Activated B cell treated with CpG ODN at 0.5 μM for 24 hours (primary cell): ENCODE results near the gene DNAJC7. TPM values are rescaled to one million over a fixed set of nuclear protein-coding genes. Genes with fewer than 3 reads are reported as not detected.

Experiments
- ATAC-seq: fragments of 200-7000 bp; cut with Tn5 transposase; one replicate; pipeline ENCODE4 v1.10.0; 2021; ENCODE audit warnings: low read depth, mild to moderate bottlenecking, moderate library complexity
- CTCF ChIA-PET: fragments of 350-600 bp; sonication (Branson Sonifier 250); formaldehyde crosslinking; loops from one replicate; lab custom pipeline; 2021; ENCODE audit warnings: antibody characterized with exemption; lab: Charles Lee
- POLR2A ChIA-PET: fragments of 350-600 bp; sonication (Branson Sonifier 250); formaldehyde crosslinking; loops from one replicate; lab custom pipeline; 2021; ENCODE audit warnings: antibody characterized with exemption; lab: Charles Lee
- DNase-seq: peaks from one replicate; pipeline ENCODE4 v3.0.0; 2022
- H3K27ac Mint-ChIP-seq: one replicate; pipeline ENCODE4 v1.8.0; 2020; ENCODE audit warnings: mixed read lengths
- H3K27me3 Mint-ChIP-seq: one replicate; pipeline ENCODE4 v1.8.0; 2021; ENCODE audit warnings: mixed read lengths
- H3K36me3 Mint-ChIP-seq: one replicate; pipeline ENCODE4 v1.8.0; 2021; ENCODE audit warnings: low read depth, mixed read lengths
- H3K4me1 Mint-ChIP-seq: one replicate; pipeline ENCODE4 v1.8.0; 2021; ENCODE audit warnings: mixed read lengths
- H3K4me3 Mint-ChIP-seq: one replicate; pipeline ENCODE4 v1.8.0; 2020; ENCODE audit warnings: mild to moderate bottlenecking, mixed read lengths
- H3K9me3 Mint-ChIP-seq: one replicate; pipeline ENCODE4 v1.8.0; 2020; ENCODE audit warnings: mixed read lengths
- intact Hi-C: fragments of 100-400 bp; cut with micrococcal nuclease; formaldehyde crosslinking; loops from one replicate; pipeline ENCODE4 v1.15.1; 2024
- total RNA-seq: library from RNA; stranded (reverse); gene quantifications from 2 replicates; pipeline ENCODE4 v1.2.3, GENCODE V29; 2022
- TF ChIP-seq, protein P1 (sequence below): fragments of 200-600 bp; IDR thresholded peaks from one replicate; pipeline ENCODE4 v1.8.0; 2022; ENCODE audit warnings: antibody characterized with exemption, mild to moderate bottlenecking

DNAJC7 gene
- total RNA-seq, 1 donor from 2014 or later, result 152 TPM

- ChIA-PET CTCF (no interaction called here), POLR2A (no interaction called here)
- DNase-seq (no peak), ATAC-seq (no peak)
- no peaks in the 10 kb centered on the region for H3K36me3 Mint-ChIP-seq
- no peaks in the 10 kb centered on the region for H3K9me3 Mint-ChIP-seq
- no peak overlapping the region for H3K4me3 Mint-ChIP-seq
- TF ChIP-seq, protein P1, sequence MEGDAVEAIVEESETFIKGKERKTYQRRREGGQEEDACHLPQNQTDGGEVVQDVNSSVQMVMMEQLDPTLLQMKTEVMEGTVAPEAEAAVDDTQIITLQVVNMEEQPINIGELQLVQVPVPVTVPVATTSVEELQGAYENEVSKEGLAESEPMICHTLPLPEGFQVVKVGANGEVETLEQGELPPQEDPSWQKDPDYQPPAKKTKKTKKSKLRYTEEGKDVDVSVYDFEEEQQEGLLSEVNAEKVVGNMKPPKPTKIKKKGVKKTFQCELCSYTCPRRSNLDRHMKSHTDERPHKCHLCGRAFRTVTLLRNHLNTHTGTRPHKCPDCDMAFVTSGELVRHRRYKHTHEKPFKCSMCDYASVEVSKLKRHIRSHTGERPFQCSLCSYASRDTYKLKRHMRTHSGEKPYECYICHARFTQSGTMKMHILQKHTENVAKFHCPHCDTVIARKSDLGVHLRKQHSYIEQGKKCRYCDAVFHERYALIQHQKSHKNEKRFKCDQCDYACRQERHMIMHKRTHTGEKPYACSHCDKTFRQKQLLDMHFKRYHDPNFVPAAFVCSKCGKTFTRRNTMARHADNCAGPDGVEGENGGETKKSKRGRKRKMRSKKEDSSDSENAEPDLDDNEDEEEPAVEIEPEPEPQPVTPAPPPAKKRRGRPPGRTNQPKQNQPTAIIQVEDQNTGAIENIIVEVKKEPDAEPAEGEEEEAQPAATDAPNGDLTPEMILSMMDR, result no peak
- intact Hi-C loops, result no loop called here
- no peaks in the 10 kb centered on the region for H3K4me1 Mint-ChIP-seq
- H3K27ac Mint-ChIP-seq, result no peak overlapping the region
- H3K27me3 Mint-ChIP-seq, result no peaks in the 10 kb centered on the region
Measured at GRCh38 chr17:41943492-41943891, 73.7 kb downstream of the DNAJC7 start.

- POLR2A ChIA-PET, result no interaction called here
- TF ChIP-seq, protein P1, result no peak
- CTCF ChIA-PET, result no interaction called here
- no peak for ATAC-seq
- H3K36me3 Mint-ChIP-seq, result no peaks in the 10 kb centered on the region
- intact Hi-C loops, result no loop called here
- H3K27me3 Mint-ChIP-seq, result no peaks in the 10 kb centered on the region
- no peaks in the 10 kb centered on the region for H3K9me3 Mint-ChIP-seq
- H3K27ac Mint-ChIP-seq, result no peak overlapping the region
- no peak for DNase-seq
- no peak overlapping the region for H3K4me3 Mint-ChIP-seq
- no peaks in the 10 kb centered on the region for H3K4me1 Mint-ChIP-seq
Measured at GRCh38 chr17:41942626-41943373, 74.4 kb downstream of the DNAJC7 start.

DNA sequence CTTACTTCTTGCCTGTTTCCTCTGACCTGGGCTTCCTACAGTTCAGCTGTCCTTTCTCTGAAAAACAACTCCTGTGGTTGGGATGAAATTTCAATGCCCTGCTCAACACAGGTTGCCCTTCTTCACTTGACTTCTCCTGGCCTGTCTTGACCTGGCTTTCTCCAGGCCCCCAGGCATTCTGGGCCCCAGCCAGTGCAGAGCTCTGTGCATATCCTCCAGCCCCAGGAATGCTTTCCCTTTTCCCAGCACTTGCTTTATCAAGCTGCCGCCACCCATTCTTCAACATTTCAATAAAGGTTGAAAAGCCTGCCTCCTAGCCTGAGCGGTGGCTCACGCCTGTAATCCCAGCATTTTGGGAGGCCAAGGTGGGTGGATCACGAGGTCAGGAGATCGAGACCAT is 76.1 kb downstream of the DNAJC7 start:
- ChIA-PET CTCF (no interaction called here), POLR2A (interaction anchor here (0.7 kb wide), 1 partner anchor 25 kb away, joined by 7 read pairs; no protein-coding TSS in a partner anchor)
- no peak overlapping the region for H3K4me3 Mint-ChIP-seq
- H3K4me1 Mint-ChIP-seq, result no peaks in the 10 kb centered on the region
- intact Hi-C loops, result no loop called here
- no peaks in the 10 kb centered on the region for H3K9me3 Mint-ChIP-seq
- no peak overlapping the region for H3K27ac Mint-ChIP-seq
- no peaks in the 10 kb centered on the region for H3K27me3 Mint-ChIP-seq
- no peaks in the 10 kb centered on the region for H3K36me3 Mint-ChIP-seq
- DNase-seq, result no peak
- no peak for ATAC-seq
- TF ChIP-seq, protein P1, result no peak

DNA sequence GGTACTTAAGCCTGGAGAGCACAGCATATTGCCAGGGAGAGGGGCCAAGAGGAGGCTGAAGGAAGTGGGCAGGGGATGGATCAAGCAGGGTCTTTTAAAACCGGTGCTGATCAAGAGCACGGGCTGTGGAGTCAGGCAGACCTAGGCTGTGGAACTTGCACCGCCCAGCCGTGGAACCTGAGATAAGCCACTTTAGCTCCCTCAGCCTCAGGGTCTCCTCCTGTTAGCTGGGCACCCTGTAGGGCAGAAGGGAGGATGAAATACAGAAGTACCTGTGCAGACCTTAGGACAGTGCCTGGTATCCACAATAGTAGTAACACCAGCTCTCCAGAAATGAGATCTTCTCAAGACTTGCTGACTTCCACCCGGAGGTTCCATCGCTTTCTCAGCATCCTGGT is 77.5 kb downstream of the DNAJC7 start:
- no peak overlapping the region for H3K27ac Mint-ChIP-seq
- H3K36me3 Mint-ChIP-seq, result no peaks in the 10 kb centered on the region
- ChIA-PET POLR2A (no interaction called here), CTCF (no interaction called here)
- H3K27me3 Mint-ChIP-seq, result no peaks in the 10 kb centered on the region
- TF ChIP-seq, protein P1, result no peak
- H3K4me3 Mint-ChIP-seq, result no peak overlapping the region
- intact Hi-C loops, result no loop called here
- H3K4me1 Mint-ChIP-seq, result no peaks in the 10 kb centered on the region
- no peak for ATAC-seq
- no peaks in the 10 kb centered on the region for H3K9me3 Mint-ChIP-seq
- DNase-seq, result no peak

DNA sequence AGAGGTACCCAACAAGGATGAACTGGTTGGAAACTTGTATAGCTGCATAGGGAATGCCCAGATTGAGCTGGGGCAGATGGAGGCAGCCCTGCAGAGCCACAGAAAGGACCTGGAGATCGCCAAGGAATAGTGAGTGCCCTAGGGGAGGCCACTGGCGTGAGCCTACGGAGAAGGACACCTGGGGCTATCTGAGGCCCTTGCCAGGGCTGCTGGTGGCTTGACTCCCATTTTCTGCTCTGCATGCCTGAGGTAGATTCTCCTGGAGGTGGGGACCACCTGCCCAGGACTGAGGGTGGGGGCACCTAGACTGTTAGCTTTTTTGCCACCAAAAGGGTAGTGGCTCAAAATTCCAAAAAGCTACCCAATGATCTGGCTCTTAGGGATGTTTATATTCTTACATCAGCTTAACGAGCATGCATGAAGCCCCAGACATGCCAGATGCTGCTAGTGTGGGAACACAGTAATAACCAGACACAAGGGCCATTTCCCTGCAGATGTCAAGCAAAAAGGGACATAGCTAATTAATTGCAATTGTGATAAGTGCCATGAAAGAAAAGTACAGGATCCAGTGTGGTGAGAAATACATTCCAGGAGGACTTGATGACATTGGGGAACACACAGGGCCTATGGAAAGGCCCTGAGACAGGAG is 78.1 kb downstream of the DNAJC7 start:
- intact Hi-C loops, result no loop called here
- Mint-ChIP-seq H3K4me3 (no peak overlapping the region), H3K36me3 (no peaks in the 10 kb centered on the region), H3K27me3 (no peaks in the 10 kb centered on the region), H3K9me3 (no peaks in the 10 kb centered on the region), H3K27ac (no peak overlapping the region), H3K4me1 (no peaks in the 10 kb centered on the region)
- TF ChIP-seq, protein P1, result no peak
- POLR2A ChIA-PET, result no interaction called here
- CTCF ChIA-PET, result no interaction called here
- DNase-seq, result no peak
- ATAC-seq, result no peak
